Gastroesophageal sphincter (tissue), 3 donors: ENCODE measurements around the gene CCDC74B.

Source experiments
- CTCF ChIP-seq, 4 experiments: fragments of 200-600 bp in 2 of 4; fragments of 450-650 bp in 2 of 4; sonication (generic) in 1 of 4; IDR thresholded peaks; one replicate each; pipeline ENCODE4 v1.5.1; 2017 to 2019; ENCODE audit warnings: antibody characterized with exemption in 4 of 4, mild to moderate bottlenecking in 2 of 4, moderate library complexity in 2 of 4
- EP300 ChIP-seq: sonication (generic); formaldehyde crosslinking; IDR thresholded peaks from one replicate; pipeline ENCODE4 v1.6.1; 2017; ENCODE audit warnings: antibody characterized with exemption, mild to moderate bottlenecking
- POLR2A ChIP-seq, 2 donors: fragments of 450-650 bp; IDR thresholded peaks; one replicate each; pipeline ENCODE4 v1.6.1; 2017; ENCODE audit warnings: antibody characterized with exemption in 2 of 2, mild to moderate bottlenecking in 2 of 2, moderate library complexity in 1 of 2

GRCh38 chr2:130169896-130170295 is 25.0 kb upstream of the CCDC74B start:
- TF ChIP-seq CTCF (IDR thresholded peaks at IDR 0.05) (no peak), EP300 (no peak), POLR2A (IDR thresholded peaks at IDR 0.05) (no peak)
